MM.1S (cell line): ENCODE results near the gene DCAF17.

Experiments used
- EZH2 ChIP-seq: fragments of 300-600 bp; sonication (generic); optimal IDR thresholded peaks from 2 replicates; pipeline ENCODE3; 2017; ENCODE audit warnings: low read depth, mild to moderate bottlenecking, antibody characterized with exemption, low read length, mixed read lengths
- EZH2phosphoT487 ChIP-seq: fragments of 300-600 bp; sonication (generic); IDR thresholded peaks from 2 replicates; pipeline ENCODE4 v1.6.1; 2018; ENCODE audit warnings: antibody characterized with exemption, low read length
- TF ChIP-seq, protein P1 (sequence below): fragments of 300-600 bp; sonication (generic); IDR thresholded peaks from 2 replicates; pipeline ENCODE4 v1.5.1; 2016; ENCODE audit warnings: antibody characterized with exemption, low read length, mixed read lengths

DNA sequence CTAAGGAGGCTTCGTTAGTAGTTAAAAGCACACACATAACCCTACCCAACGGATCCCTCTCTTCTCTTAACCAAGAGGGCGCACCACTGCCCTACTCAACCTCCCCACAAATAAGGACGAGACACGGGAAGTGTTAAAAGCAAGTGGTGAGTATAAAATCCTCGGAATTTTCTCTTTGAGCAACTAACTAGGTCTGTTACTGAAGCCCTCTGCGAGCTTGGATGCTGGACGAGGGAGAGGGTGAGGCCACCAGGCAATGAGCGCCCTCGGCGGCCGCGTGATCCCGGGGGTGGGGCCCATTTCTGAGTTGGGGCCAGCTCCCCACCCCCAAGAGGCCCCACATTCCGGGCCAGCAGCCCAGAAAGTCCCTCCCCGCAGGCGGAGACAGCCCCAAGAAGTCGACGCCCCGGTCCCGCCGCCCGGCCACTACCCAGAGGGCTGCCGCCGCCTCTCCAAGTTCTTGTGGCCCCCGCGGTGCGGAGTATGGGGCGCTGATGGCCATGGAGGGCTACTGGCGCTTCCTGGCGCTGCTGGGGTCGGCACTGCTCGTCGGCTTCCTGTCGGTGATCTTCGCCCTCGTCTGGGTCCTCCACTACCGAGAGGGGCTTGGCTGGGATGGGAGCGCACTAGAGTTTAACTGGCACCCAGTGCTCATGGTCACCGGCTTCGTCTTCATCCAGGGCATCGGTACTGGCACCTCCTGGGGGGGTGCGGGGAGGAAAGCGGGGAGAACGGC lies 88.2 kb downstream of the DCAF17 start, which contains the start of gene CYBRD1:
- TF ChIP-seq, protein P1, sequence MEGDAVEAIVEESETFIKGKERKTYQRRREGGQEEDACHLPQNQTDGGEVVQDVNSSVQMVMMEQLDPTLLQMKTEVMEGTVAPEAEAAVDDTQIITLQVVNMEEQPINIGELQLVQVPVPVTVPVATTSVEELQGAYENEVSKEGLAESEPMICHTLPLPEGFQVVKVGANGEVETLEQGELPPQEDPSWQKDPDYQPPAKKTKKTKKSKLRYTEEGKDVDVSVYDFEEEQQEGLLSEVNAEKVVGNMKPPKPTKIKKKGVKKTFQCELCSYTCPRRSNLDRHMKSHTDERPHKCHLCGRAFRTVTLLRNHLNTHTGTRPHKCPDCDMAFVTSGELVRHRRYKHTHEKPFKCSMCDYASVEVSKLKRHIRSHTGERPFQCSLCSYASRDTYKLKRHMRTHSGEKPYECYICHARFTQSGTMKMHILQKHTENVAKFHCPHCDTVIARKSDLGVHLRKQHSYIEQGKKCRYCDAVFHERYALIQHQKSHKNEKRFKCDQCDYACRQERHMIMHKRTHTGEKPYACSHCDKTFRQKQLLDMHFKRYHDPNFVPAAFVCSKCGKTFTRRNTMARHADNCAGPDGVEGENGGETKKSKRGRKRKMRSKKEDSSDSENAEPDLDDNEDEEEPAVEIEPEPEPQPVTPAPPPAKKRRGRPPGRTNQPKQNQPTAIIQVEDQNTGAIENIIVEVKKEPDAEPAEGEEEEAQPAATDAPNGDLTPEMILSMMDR: no peak
- TF ChIP-seq EZH2phosphoT487 (no peak), EZH2 (no peak)
